GM12872 (cell line): ENCODE results near the gene LRRC4B.

Experiments used
- TF ChIP-seq, protein P1 (sequence below): IDR thresholded peaks from 3 replicates; pipeline ENCODE4 v1.5.1; 2011; ENCODE audit warnings: low read depth, mild to moderate bottlenecking, low read length, moderate library complexity; ENCODE audit not compliant: insufficient read depth

The LRRC4B gene

DNA sequence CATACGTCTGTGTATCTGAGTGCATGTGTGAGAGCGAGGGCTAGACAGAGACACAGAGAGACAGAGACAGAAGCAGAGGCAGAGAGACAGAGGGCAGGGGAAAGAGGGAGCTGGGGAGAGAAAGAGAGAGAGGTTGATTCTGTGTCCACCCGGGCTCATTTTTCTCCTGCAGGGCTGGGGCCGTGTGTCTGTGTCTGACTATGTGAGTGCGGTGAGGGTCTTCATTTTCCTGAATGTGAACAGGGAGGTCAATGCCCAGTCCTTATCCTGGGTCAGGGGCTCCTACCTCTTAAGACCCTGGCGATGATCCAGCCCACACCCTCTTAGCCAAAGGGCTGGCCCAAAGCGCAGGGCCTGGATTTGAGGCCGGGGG lies 17.7 kb downstream of the LRRC4B start:
- TF ChIP-seq, protein P1, sequence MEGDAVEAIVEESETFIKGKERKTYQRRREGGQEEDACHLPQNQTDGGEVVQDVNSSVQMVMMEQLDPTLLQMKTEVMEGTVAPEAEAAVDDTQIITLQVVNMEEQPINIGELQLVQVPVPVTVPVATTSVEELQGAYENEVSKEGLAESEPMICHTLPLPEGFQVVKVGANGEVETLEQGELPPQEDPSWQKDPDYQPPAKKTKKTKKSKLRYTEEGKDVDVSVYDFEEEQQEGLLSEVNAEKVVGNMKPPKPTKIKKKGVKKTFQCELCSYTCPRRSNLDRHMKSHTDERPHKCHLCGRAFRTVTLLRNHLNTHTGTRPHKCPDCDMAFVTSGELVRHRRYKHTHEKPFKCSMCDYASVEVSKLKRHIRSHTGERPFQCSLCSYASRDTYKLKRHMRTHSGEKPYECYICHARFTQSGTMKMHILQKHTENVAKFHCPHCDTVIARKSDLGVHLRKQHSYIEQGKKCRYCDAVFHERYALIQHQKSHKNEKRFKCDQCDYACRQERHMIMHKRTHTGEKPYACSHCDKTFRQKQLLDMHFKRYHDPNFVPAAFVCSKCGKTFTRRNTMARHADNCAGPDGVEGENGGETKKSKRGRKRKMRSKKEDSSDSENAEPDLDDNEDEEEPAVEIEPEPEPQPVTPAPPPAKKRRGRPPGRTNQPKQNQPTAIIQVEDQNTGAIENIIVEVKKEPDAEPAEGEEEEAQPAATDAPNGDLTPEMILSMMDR, result no peak

DNA sequence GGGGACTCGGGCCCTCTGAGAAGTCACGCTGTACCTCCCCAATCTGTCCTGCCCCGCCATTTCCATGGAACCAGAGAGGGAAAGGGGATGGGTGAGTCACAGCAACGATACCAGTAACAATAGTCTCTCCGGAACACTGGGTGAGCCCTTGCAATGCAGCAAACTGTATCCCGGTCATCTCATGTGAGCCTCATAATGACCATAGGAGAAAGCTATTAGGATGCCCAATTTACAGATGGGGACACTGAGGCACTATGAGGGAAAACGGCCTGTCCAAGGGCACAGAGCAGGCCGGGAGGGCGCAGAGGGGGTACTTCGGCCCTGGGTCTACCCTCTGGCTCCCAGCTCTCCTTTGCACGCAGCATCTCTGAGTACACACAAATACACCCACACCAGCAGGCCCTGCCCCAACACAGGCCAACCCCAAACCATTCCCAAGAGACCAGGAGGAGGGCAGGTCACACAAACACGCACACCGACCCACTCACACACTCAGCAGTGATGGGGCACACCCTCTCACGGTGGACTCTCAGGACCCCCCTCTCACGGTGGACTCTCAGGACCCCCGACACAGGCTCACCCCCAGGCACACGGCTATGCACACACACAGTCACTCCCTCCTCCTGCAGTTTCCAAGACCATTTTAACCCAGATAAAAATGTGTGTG lies 18.2 kb downstream of the LRRC4B start:
- TF ChIP-seq, protein P1, result no peak

DNA sequence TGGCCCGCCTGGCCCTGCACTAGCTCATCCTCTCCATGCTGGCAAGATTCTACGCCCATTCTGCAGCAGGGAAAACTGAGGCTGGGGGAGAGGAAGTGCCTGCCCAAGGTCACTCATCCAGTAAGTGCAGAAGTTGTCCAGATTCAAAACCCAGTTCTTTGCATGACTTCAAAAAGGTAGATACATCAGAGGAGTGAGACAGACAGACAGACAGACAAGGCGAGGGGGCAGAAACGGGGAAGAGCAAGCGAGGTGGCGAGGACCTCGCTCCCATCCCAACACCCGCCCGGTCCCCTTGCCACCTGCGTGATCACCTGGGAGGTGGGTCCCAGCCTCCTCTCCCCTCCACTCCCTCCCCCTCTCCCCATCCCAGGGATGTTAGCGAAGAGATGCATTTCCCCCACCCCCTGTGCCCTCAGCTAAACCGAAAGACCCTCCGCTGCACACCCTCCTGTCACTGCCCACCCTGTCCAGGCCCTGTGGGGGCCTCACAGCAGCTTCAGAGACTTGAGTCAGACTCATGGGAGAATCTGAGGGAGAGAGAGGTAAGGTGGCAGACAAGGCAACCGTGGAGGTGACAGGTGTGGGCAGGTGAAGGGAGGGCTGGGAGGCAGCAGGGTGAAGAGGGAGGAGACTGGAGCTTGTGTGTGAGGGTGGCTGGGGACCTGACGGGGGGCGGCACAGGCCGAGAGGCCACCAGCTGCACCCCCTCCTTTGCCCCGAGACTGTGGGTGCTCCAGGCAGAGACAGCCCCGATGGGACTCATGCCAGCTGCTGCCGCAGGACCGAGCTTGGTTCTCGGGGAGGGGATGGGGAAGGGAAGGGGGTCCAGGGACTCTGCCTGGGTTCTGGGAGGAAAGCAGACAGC lies 18.9 kb downstream of the LRRC4B start:
- TF ChIP-seq, protein P1, result no peak

DNA sequence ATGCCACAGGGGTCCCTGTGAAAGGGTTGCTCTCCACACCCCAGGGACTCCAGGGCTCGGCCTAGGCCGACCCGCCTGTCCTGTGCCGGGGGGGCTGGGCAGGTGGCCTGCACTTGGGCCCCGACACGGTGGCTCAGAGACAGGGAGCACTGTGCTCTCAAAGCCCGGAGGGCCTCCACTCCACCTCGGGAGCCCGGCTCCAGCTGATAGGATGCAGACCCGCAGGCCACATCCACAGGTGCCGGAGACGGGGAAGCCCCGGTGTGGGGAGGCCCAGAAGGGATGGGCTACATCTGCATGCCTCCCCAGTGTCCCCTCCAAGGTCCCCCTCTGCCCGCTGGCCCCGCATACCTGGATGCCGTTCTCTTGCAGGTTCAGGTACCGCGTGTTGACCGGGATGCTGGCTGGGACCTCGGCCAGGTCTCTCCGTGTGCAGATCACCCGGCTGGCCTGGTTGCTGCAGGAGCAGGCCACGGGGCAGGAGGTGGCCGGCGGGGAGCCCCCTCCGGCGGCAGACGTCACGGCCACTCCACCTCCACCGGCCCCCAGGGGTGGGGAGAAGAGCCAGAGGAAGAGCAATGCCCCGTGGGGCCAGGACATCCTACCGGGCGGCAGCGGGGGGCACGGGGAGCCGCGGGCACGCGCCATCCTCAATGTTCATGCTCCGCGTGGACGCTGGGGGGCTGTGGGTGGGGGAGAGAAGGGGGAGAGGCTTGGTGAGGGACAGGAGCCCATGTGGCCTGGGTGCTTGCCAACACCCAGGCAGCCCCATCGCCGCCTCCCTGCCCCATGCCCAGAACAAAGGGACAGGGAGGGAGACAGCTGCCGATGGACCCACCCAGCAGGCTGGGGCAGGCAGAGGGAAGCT lies 19.8 kb downstream of the LRRC4B start:
- TF ChIP-seq, protein P1, result no peak

DNA sequence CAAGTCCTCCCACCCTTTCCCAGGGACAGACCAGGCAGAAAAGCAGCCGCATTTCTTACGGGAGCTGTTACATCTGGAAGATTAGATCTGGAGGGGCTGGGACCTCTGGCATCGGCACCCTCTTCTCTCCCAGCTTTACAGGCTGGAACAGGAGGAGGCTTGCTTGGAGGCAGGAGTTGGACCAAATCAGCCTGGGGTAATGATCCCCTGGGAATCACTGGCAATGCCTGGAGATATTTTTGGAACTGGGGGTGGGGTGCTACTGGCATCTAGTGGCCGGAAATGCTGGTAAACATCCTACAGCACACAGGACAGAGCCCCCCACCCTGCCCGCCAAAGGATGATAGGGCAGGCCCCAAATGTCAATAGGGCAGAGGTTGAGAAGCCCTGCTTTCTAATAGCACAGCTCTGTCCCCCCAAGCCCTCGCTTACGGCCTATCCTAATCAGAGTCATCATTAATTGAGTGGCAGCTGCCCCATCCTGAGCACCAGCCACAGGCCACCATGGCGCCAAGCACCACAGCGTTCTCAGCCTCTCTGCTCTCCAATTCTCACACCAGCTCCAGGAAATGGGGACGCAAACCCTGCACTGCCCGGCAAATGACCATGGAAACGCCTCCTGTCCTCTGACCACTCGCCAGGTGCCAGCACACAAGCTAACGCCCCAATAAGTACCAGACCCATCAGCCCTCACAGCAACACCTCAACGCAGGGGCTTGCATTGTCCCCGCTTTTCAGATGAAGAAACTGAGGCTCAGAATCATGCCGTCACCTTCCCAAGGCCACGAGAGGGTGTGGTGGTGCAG lies 20.6 kb downstream of the LRRC4B start:
- TF ChIP-seq, protein P1, result no peak

DNA sequence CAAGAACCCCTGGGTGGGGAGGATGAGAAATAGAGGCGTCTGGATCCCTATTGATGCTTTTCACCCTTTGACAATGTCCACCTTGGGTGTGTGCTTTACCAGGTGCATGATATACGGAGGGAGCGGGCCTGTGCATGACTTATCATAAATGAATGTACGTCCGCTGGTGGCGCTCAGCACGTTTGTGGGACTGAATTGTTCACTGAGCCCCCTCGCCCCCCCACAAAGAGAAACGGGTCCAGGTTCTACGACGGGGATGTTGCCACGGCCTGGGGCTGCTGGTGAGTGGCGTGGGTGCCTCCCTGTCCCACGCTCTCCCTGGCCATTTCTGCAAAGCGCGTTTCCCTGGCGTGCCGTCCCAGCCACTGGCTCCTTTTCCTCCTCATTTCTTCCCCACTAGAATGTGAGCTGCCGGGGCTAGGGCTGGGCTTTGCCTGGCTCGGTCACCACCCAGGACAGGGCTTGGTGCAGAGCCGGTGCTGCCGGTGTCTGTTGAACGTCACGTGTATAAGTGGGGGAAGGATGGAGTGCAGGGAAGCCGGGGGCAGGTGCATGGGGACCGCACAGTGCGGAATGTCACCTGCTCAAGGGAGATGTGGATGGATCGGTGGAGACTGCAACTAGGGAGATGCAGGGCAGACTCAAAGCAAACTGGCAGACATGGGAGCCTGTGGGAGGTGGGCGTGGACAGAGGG lies 21.6 kb downstream of the LRRC4B start:
- TF ChIP-seq, protein P1, result no peak
